Prostate gland (tissue), 2 donors: Measurements from ENCODE around the gene BPIFB6. TPM values are rescaled to one million over a fixed set of nuclear protein-coding genes. Genes with fewer than 3 reads are reported as not detected.

Experiments
- DNase-seq: peaks from one replicate; pipeline ENCODE4 v3.0.0-alpha.2; 2019; ENCODE audit warnings: low spot score
- H3K27ac ChIP-seq, 2 donors: fragments of 200-600 bp; sonication (generic); 2 replicates each; pipeline ENCODE4 v1.5.1; 2017 to 2019
- H3K27me3 ChIP-seq: fragments of 200-600 bp; sonication (generic); replicated peaks from 2 replicates; pipeline ENCODE4 v1.5.1; 2019; ENCODE audit not compliant: insufficient read depth
- H3K36me3 ChIP-seq, 2 donors: fragments of 200-600 bp; sonication (generic); 1 replicate in 1 of 2; 2 replicates in 1 of 2; pipeline versions ENCODE4 v1.5.1 to v1.8.1; 2017 to 2019
- H3K4me1 ChIP-seq: fragments of 200-600 bp; sonication (generic); replicated peaks from 2 replicates; pipeline ENCODE4 v1.5.1; 2019
- H3K4me3 ChIP-seq, 2 donors: fragments of 200-600 bp; sonication (generic); 2 replicates each; pipeline ENCODE4 v1.5.1; 2017 to 2019
- H3K9me3 ChIP-seq: fragments of 200-600 bp; sonication (generic); 2 replicates; pipeline ENCODE4 v1.5.1; 2017
- POLR2A ChIP-seq: fragments of 450-650 bp; IDR thresholded peaks from one replicate; pipeline ENCODE4 v1.6.1; 2016; ENCODE audit warnings: antibody characterized with exemption, mild to moderate bottlenecking
- POLR2AphosphoS5 ChIP-seq: sonication (generic); formaldehyde crosslinking; IDR thresholded peaks from one replicate; pipeline ENCODE4 v1.6.1; 2017; ENCODE audit warnings: antibody characterized with exemption
- WGBS: methylation state at CpG from one replicate; pipeline ENCODE4 v1.1.5; 2018; 5-methylcytosine and 5-hydroxymethylcytosine counted together
- intact Hi-C: fragments of 100-400 bp; cut with DNase I; formaldehyde crosslinking; loops from one replicate; pipeline ENCODE4 v1.14.2; 2022
- total RNA-seq, 2 donors: library from RNA; depleted of rRNA; stranded (reverse); fragments of >200 nt; gene quantifications; one replicate each; pipeline ENCODE4 v1.1.0, GENCODE V29; 2016
- TF ChIP-seq, protein P1 (sequence below), 4 experiments: fragments of 200-600 bp in 2 of 4; fragments of 450-650 bp in 2 of 4; sonication (generic) in 2 of 4; IDR thresholded peaks; 1 replicate in 3 of 4; 2 replicates in 1 of 4; pipeline ENCODE4 v1.5.1; 2016 to 2019; ENCODE audit warnings: antibody characterized with exemption in 4 of 4, mild to moderate bottlenecking in 2 of 4, moderate library complexity in 2 of 4

Gene BPIFB6
- total RNA-seq, 2 donors from 2014 or later = not detected

DNA sequence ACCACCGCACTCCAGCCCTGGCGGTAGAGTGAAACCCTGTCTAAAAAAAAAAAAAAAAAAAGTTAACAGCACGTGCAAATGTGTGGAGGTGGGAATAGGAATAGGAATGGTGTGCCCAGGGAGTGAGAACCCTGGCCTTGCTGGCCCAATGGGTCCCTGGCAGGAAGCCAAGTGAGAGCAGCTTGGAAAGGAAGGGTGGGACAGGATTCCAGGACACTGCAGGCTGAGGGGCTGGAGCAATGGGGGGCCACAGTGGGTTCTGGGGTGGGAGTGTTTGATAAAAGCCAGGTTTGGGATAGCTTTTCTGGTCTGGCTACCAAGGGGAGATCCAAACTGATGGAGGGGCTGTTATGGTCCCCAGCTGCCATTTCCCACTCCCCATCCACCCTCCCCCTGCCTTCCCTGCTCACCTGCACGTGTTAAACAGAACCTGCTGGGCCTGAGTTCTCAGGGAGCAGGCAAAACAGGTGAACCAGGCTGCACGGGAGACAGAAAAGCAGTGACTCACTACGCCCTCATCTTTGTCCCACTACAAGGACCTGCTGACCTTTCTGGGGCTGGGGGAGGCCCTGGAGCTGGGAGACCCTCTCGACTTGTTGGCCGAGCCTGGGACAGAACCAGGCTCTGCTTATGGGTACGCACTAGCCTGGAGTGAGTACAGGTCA, 30.5 kb upstream of the BPIFB6 start:
- no peaks in the 10 kb centered on the region for H3K4me1 ChIP-seq
- no peak for DNase-seq
- WGBS = 65% methylated on average over 9 of the region's 9 CpGs
- intact Hi-C loops = no loop called here
- H3K9me3 ChIP-seq = no peaks in the 10 kb centered on the region
- H3K36me3 ChIP-seq = no peaks in the 10 kb centered on the region
- H3K27ac ChIP-seq = no peak overlapping the region
- no peak for TF ChIP-seq POLR2AphosphoS5
- TF ChIP-seq, protein P1, sequence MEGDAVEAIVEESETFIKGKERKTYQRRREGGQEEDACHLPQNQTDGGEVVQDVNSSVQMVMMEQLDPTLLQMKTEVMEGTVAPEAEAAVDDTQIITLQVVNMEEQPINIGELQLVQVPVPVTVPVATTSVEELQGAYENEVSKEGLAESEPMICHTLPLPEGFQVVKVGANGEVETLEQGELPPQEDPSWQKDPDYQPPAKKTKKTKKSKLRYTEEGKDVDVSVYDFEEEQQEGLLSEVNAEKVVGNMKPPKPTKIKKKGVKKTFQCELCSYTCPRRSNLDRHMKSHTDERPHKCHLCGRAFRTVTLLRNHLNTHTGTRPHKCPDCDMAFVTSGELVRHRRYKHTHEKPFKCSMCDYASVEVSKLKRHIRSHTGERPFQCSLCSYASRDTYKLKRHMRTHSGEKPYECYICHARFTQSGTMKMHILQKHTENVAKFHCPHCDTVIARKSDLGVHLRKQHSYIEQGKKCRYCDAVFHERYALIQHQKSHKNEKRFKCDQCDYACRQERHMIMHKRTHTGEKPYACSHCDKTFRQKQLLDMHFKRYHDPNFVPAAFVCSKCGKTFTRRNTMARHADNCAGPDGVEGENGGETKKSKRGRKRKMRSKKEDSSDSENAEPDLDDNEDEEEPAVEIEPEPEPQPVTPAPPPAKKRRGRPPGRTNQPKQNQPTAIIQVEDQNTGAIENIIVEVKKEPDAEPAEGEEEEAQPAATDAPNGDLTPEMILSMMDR (IDR thresholded peaks at IDR 0.05) = no peak
- no peak for TF ChIP-seq POLR2A
- H3K4me3 ChIP-seq = no peak overlapping the region
- no peaks in the 10 kb centered on the region for H3K27me3 ChIP-seq

DNA sequence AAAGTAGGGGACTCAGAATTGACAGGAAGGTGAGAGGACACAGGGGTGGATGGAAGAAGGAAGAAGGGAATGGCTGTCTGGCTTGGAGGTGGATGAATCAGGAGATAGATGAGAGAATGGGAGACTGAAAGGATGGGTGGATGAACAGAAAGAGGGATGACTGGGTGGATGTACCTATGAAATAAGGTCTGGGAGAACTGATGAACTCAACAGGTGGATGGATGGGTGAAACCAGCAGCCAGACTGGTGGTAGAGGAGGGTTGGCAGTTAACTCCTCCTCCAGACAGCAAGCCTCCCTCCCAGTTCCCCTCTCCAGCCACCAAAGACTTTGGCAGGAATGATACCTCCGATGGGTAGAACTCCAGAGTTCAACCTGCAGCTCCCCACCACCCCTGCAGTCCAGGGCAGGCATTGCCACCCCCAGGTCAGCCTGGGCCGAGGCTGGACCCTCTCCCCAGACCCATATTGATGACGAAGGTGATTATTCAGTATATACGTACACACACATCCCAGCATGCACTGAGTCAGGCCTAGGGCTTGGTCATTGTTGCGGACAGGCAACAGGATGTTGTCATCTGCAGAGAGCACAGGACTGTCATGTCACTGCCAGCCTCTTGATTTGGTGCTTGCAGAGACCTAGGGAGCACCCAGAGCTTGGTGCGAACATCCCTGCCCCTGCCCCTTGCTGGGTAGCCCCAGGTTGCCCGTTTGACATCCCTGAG, 29.2 kb upstream of the BPIFB6 start:
- TF ChIP-seq POLR2A (no peak), POLR2AphosphoS5 (no peak)
- TF ChIP-seq, protein P1 (IDR thresholded peaks at IDR 0.05) = no peak
- intact Hi-C loops = no loop called here
- no peak overlapping the region for H3K4me3 ChIP-seq
- no peak for DNase-seq
- no peak overlapping the region for H3K27ac ChIP-seq
- WGBS = 91% methylated on average over 7 of the region's 7 CpGs
- no peaks in the 10 kb centered on the region for H3K27me3 ChIP-seq
- no peaks in the 10 kb centered on the region for H3K4me1 ChIP-seq
- no peaks in the 10 kb centered on the region for H3K9me3 ChIP-seq
- H3K36me3 ChIP-seq = no peaks in the 10 kb centered on the region

DNA sequence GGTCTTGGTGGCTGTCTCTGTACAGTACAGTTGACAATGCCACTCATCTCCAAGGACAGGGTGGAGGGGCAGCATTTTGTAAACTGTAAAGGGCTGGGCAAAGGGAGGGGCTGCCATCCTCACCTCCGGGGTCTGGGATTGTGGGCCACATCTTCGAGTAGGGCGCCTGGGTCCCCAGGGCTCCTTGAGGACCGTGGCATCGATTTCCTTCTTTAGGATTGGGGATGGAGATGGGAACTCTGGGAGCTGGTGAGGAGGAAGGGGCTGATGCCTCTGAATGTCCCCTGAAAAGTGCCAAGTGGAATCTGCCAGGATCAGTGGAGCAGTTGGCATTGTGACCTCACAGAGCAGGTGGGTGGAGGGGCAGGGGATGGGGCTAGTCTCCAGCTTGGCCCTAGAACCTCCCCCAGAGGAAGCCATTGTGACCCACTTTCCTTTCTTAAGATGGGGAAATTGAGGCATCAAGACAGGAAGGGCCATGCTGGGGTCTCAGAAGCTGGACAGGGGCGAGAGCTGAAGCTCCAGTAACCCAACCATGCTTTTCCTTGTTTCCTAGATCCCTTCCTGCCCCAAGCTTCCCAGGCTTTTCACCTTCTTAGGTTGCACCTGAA, 27.2 kb upstream of the BPIFB6 start, which contains the start of gene SUN5:
Gene SUN5, minus strand, starts transcription at position 293 of the 611 bp plus-strand sequence. Its CDS starts 93 bp downstream, at position 200.
- 87% methylated on average over 6 of the region's 6 CpGs for WGBS
- H3K9me3 ChIP-seq = no peaks in the 10 kb centered on the region
- intact Hi-C loops = no loop called here
- TF ChIP-seq POLR2A (no peak), POLR2AphosphoS5 (no peak)
- TF ChIP-seq, protein P1 (IDR thresholded peaks at IDR 0.05) = no peak
- H3K4me1 ChIP-seq = no peaks in the 10 kb centered on the region
- no peak within 1 kb of the TSS for H3K4me3 ChIP-seq
- H3K27me3 ChIP-seq = no peaks in the 10 kb centered on the region
- H3K36me3 ChIP-seq = no peaks in the 10 kb centered on the region
- no peak within 1 kb of the TSS for H3K27ac ChIP-seq
- no peak for DNase-seq

DNA sequence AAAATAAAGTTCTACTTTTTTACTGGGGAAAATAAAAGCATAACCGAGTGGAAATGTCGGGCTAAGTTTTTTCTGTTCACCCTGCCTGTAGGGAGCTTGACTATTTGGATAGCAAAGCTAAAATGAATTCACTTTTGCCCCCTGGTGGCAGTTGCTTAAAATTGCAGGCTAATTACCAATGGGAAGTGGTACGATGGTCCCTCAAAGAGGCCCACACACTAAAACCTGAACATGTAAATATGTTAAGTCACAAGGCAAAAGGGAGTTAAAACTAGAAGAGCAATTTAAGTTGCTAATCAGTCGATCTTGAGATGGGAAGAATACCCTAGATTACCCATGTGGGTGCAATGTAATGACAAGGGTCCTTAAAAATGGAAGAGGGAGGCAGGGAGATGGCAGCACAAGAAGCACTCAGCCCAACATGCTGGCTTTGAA, 26.3 kb upstream of the BPIFB6 start:
- 59% methylated on average over 4 of the region's 4 CpGs for WGBS
- intact Hi-C loops = no loop called here

More for the DNA sequence above, 26.3 kb upstream of the BPIFB6 start:
- H3K4me3 ChIP-seq = no peak overlapping the region
- no peaks in the 10 kb centered on the region for H3K27me3 ChIP-seq
- peaks cover 4% of the 10 kb centered on the region for H3K4me1 ChIP-seq
- no peak overlapping the region for H3K27ac ChIP-seq
- TF ChIP-seq, protein P1 (IDR thresholded peaks at IDR 0.05) = peak in 1 of 4 experiments; percentile 36
- TF ChIP-seq POLR2A = no peak
- no peaks in the 10 kb centered on the region for H3K9me3 ChIP-seq
- no peaks in the 10 kb centered on the region for H3K36me3 ChIP-seq
- no peak for DNase-seq
